CD4-positive, alpha-beta T cell treated with Interleukin-17A for 4 hours (primary cell): ENCODE measurements around the gene TAX1BP1.
A peak's percentile ranks its signal among the peaks of the same experiment; 100 is the strongest.

Experiments
- DNase-seq: peaks from one replicate; pipeline ENCODE4 v3.0.0-alpha.2; 2020; ENCODE audit warnings: mixed read lengths

The TAX1BP1 gene

GRCh38 chr7:27739909-27740448 is at the start of gene TAX1BP1:
TSS of gene TAX1BP1 (plus strand) at chr7:27740162. CDS start at chr7:27748525, 8,363 bp downstream.
- peak; percentile 97 for DNase-seq

DNA sequence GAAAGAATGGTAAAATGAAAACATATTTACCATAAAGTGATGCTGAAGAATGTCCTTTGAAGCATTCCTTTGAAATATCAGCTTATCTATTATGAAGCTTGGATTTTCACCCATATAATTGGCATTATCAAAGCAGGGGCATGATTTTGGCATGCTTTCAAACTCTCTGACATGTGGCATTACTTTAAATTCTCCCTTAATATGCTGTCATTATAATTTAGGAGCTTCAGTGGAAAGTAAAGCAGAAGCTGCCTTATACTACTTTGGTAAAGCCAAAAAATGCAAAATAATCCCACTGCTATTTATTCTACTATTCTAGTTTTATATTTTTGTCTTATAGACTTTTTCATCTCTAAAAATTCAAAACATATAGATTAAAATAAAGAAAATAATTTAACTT is 49.3 kb upstream of the TAX1BP1 start:
- DNase-seq, result no peak

- no peak for DNase-seq
These were observed 46.2 kb upstream of the TAX1BP1 start for GRCh38 chr7:27693794-27694193.

DNA sequence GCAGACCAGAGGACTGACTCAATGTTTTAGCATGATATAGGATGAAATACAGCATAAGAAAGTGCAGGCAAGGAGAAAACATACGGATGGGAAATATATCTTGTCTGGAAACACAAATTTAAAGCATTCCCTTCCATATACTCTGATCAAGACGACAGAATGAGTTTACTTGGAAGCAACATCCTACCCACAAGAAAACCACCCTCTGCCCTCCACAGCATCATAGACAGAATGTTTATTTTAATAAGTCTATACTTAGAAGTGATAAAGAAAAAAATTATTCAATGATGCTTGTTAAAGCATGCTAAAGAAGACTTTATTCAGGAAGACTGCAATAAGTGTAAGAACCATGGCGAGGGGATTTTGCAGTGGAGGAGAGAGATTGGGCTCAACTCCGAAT is 44.9 kb upstream of the TAX1BP1 start:
- no peak for DNase-seq

DNA sequence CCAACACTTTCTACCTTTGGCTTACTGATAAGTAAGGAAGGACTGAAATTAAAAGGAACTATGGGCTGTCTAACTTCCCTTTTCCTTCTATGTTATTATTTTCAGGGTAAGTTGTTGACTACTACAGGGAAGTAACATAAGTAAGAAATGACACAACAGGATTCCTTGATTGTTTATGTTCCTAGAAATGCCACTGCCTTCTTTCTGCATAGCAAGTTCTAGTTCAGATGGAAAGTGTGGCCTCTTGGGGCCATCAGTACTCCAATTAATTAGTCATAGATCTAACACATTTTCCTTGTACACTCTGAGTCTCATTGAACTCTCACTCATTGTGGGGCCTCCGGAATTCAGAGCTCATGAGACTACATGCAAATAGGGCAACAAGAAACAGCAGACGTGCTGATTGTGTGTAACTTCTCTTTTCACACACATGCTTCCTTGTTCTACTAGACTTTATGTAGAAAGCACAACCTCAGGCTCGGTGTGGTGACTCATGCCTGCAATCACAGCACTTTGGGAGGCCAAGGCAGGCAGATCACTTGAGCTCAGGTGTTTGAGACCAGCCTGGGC is 42.0 kb upstream of the TAX1BP1 start:
- DNase-seq, result no peak

GRCh38 chr7:27699751-27700150 is 40.2 kb upstream of the TAX1BP1 start:
- no peak for DNase-seq

DNA sequence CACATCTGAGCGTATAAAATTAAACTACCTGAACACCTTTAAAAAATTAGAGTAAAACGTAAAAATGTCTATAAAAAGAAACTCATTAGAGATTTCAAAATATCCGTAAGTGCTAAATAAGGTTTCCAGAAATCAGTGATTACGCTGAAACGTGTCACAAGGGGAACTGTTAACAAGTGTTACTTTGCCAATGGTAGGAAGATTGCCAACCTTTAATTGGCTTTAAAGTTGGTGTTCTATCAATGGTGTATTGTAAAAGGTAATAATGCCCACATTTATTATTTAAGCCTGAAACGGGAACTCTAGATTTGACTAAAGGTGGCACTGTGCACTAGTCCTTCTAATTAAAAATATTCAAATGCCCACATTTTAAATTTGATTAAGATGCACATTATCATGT is 39.5 kb upstream of the TAX1BP1 start:
- DNase-seq, result no peak

- DNase-seq, result no peak
These were observed 36.8 kb upstream of the TAX1BP1 start for GRCh38 chr7:27703181-27703580.

GRCh38 chr7:27704422-27705199 is 35.4 kb upstream of the TAX1BP1 start:
- no peak for DNase-seq

GRCh38 chr7:27705200-27705594 is 34.8 kb upstream of the TAX1BP1 start:
- DNase-seq, result no peak

DNA sequence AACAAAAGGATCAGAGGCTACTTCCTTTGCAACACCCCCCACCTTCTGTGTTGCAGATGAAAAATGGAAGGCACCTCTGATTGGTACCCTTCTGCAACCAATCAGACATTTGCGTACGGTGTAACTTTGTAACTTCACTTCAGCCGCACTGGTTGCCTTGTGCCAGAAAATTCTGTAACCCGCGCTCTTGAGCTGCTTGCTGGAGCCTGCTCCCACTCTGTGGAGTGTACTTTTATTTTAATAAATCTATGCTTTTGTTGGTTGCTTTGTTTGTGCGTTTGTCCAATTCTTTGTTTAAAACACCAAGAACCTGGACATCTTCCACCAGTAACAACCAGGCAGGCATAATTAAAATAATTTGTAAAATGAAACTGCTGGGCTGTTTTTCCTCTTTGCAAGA is 31.5 kb upstream of the TAX1BP1 start:
- DNase-seq, result no peak

GRCh38 chr7:27709137-27710075 is 30.6 kb upstream of the TAX1BP1 start:
- no peak for DNase-seq

DNA sequence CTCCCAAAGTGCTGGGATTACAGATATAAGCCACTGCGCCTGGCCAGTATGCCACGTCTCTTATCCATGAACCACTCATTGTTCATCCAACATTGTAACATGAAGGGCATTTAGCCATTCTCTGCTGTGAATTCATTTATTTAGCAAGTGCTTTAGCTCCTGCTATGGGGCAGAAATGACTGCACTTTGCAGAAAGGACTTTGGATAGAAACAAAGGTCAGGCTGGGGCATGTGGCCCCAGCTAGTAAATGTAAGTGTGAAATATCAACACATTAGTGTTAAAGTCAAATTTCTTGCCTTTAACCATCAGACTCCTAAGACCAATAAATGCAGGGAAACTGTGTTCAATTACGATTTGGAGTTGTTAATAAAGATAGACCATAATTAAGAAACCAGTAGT is 27.7 kb upstream of the TAX1BP1 start:
- DNase-seq, result no peak

DNA sequence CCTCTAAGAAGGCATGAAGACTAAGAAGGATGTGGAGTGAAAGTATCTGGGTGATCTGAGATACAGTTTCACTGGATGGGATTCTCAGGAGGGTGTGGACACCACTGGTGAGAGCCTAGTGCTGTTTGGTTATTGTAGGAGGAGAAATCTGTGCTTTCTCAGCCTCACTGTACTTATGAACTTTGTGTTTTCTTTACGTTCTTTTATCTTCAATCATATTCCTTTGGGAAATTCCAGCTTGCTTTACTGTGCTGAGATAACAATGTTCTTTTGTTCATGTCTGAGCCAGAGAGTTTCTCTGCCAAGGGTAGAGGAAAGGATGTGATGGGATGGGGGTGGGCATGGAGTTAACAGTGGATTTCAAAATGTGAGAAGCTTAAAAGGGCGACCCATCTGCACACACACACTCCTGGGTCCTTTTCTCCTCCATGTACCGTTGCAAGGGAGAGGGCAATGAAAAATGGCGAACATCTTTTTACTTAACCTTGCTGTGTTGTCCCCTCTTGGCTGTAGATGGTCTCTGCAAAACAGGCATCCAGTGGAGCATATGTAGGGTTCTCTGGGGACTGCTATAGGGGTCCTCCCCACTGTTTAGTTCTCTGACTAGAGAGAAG is 25.0 kb upstream of the TAX1BP1 start:
- no peak for DNase-seq

DNA sequence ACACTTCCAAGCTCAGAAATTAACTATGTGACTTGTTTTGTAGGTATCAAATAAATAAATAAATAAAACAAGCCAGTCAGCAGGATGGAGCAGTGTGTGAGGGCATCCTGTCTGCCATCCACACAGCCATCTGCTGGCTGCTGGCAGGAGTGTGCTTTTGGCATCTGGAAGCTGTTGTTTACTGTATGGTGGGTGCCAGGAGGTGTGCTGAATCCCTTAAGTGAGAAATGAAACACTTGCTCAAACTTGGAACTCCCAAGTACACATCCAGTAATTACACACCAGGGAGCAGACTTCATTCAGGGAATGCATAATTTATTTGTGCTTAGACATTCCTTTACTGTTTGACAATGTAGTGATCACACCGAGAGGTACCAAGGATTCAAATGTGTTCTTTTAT is 16.9 kb upstream of the TAX1BP1 start:
- no peak for DNase-seq

DNA sequence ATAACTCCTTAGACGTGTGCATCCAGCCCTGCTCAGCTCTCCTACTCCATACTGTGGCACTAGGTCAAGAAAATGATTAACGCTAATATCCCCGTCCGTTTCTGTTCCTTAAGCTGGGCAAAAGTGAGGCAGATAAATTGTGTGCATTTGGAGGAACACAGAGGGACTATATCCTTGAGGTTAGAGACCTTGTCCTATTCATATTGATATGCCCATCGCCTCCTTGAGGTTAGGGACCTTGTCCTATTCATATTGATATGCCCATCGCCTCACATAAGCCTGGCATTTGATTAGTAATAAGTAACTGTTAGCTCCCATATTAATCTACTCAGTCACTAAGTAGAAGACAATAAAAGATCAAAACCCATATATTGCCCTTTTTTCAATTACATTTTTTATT is 12.9 kb upstream of the TAX1BP1 start:
- DNase-seq, result no peak

GRCh38 chr7:27730112-27730511 is 9.8 kb upstream of the TAX1BP1 start:
- no peak for DNase-seq

- no peak for DNase-seq
These were observed 5.4 kb upstream of the TAX1BP1 start for GRCh38 chr7:27734583-27734982.

GRCh38 chr7:27735165-27735564 is 4.8 kb upstream of the TAX1BP1 start:
- DNase-seq, result no peak

- DNase-seq, result no peak
These were observed 4.1 kb upstream of the TAX1BP1 start for GRCh38 chr7:27735831-27736230.

- DNase-seq, result no peak
These were observed 2.8 kb upstream of the TAX1BP1 start for GRCh38 chr7:27737178-27737577.

GRCh38 chr7:27737616-27738015 is 2.3 kb upstream of the TAX1BP1 start:
- DNase-seq, result no peak
